Stimulated activated CD4-positive, alpha-beta T cell treated with anti-CD3 and anti-CD28 coated beads, Interleukin-15, amount 100 ng/mL, for 48 hours (primary cell): ENCODE data around the gene IL13.
"Not testable (repeated sequence)": the region's sequence is repeated elsewhere in the genome, so short reads cannot be mapped to it uniquely, and the experiment has no call there.

ENCODE experiments used
- DNase-seq, 2 donors: peaks; one replicate each; pipeline ENCODE4 v3.0.0-alpha.2; 2020; ENCODE audit warnings: low read depth in 2 of 2

Gene IL13

GRCh38 chr5:132688536-132689339 is 30.8 kb downstream of the IL13 start:
- DNase-seq, result peak in 1 of 2 donors; percentile 13

- DNase-seq, result no peak
These were observed 31.5 kb downstream of the IL13 start for GRCh38 chr5:132689513-132689912.

- no peak for DNase-seq
These were observed 32.2 kb downstream of the IL13 start for GRCh38 chr5:132690156-132690555.

GRCh38 chr5:132691755-132692631 is 34.0 kb downstream of the IL13 start:
- DNase-seq, result not testable (repeated sequence)

GRCh38 chr5:132692632-132692967 is 34.6 kb downstream of the IL13 start:
- no peak for DNase-seq

- no peak for DNase-seq
These were observed 38.0 kb downstream of the IL13 start for GRCh38 chr5:132695956-132696355.

GRCh38 chr5:132704875-132705274 is 46.9 kb downstream of the IL13 start:
- no peak for DNase-seq

GRCh38 chr5:132708645-132709044 is 50.7 kb downstream of the IL13 start:
- no peak for DNase-seq
